ENCODE measurements around the gene TRIM25. TPM values are rescaled to one million over a fixed set of nuclear protein-coding genes. Genes with fewer than 3 reads are reported as not detected.

Gene TRIM25
- total and polyA plus RNA-seq, 12 donors = 12.6 to 82.4 (median 56.6) TPM

DNA sequence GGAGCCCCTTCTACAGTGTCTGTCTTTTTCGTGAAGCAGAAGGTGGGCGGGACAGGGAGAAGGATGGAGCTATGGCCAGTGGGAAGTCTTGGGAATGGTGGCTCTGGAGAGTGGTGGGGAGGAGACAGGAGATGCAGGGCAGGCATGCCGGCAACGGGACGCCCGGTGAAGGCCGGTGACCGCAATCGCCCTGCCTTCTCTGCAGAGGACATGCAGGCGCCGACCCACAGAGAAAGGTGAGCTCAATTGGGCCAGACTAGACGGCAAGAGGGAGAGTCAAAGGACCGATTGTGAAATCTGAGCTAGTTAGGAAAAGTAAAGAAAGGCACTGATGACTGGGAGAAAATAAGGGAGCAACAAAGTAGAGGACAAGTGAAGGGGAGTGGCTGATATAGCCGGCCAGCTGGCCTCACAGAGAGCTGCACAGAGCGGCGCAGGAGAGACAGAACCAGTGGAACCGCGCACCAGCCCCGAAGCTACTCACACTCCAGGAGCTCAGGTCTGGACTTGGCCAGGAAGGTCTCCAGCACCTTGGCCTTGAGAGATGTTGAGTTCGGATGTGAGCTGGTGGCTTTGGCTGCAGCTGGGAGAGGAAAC is 18.9 kb downstream of the TRIM25 start:
- no peaks in the 10 kb centered on the region for H3K27me3 ChIP-seq
- no peaks in the 10 kb centered on the region for H3K4me1 ChIP-seq (replicated peaks in 1 of 2)
- H3K36me3 ChIP-seq (replicated peaks in 1 of 2) = peaks cover 0 to 93% of the 10 kb centered on the region in 2 donors
- no peak overlapping the region for H3K27ac ChIP-seq
- no peak for DNase-seq
- TF ChIP-seq, protein P1, sequence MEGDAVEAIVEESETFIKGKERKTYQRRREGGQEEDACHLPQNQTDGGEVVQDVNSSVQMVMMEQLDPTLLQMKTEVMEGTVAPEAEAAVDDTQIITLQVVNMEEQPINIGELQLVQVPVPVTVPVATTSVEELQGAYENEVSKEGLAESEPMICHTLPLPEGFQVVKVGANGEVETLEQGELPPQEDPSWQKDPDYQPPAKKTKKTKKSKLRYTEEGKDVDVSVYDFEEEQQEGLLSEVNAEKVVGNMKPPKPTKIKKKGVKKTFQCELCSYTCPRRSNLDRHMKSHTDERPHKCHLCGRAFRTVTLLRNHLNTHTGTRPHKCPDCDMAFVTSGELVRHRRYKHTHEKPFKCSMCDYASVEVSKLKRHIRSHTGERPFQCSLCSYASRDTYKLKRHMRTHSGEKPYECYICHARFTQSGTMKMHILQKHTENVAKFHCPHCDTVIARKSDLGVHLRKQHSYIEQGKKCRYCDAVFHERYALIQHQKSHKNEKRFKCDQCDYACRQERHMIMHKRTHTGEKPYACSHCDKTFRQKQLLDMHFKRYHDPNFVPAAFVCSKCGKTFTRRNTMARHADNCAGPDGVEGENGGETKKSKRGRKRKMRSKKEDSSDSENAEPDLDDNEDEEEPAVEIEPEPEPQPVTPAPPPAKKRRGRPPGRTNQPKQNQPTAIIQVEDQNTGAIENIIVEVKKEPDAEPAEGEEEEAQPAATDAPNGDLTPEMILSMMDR (IDR thresholded peaks at IDR 0.05) = no peak
- TF ChIP-seq POLR2A (IDR thresholded peaks at IDR 0.05) = no peak
- no peak overlapping the region for H3K4me3 ChIP-seq
- 90 to 94% (median 91%) methylated on average over 20 of the region's 20 CpGs for WGBS, 4 donors
- no peaks in the 10 kb centered on the region for H3K9me3 ChIP-seq (replicated peaks in 1 of 3)
- intact Hi-C loops (cut with DNase I) = no loop called here

DNA sequence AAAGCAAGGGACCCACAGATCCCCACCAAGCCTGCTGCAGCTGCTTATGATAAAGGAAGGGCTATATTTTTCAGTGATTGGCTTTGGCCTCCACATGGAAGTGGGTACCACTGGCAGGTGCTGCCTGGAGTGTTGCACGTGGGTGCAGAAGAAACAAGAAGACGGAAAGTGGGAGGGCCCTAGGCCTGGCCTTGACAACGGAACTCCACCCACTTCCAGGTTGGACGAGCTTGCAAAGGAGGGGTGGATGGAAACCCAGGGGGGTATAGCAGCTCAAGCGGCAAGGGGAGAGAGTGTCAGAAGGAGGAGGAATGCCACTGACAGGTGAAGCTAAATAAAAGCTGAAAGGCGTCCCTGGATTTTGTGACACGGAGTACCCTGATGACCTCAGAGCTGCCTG is 20.3 kb downstream of the TRIM25 start:
- intact Hi-C loops (cut with DNase I) = no loop called here
- Histone ChIP-seq H3K36me3 (replicated peaks in 1 of 2) (peaks cover 0 to 78% of the 10 kb centered on the region in 2 donors), H3K9me3 (replicated peaks in 1 of 3) (no peaks in the 10 kb centered on the region), H3K4me1 (replicated peaks in 1 of 2) (no peaks in the 10 kb centered on the region), H3K4me3 (no peak overlapping the region), H3K27ac (no peak overlapping the region), H3K27me3 (no peaks in the 10 kb centered on the region)
- DNase-seq = no peak
- 74 to 78% (median 75%) methylated on average over 7 of the region's 7 CpGs for WGBS, 4 donors
- no peak for TF ChIP-seq POLR2A (IDR thresholded peaks at IDR 0.05)
- TF ChIP-seq, protein P1 (IDR thresholded peaks at IDR 0.05) = no peak

DNA sequence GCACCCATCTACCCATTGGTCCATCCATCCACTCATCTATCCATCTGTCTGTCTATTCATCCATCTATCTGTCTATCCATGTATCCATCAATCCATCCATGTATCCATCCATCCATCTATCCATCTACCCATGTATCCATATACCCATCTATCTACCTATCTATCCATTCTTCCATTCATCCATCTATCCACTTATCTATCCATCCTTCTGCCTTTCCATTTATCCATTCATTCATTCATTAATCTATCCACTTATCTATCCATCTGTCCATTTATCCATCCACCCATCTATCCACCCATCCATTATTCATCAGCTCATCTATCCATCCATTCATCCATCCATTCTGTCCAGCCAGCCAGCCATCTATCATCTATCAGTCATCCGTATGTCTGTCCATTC is 21.5 kb downstream of the TRIM25 start:
- Histone ChIP-seq H3K9me3 (replicated peaks in 1 of 3) (no peaks in the 10 kb centered on the region), H3K27me3 (no peaks in the 10 kb centered on the region), H3K4me1 (replicated peaks in 1 of 2) (no peaks in the 10 kb centered on the region), H3K27ac (no peak overlapping the region), H3K36me3 (replicated peaks in 1 of 2) (peaks cover 0 to 69% of the 10 kb centered on the region in 2 donors), H3K4me3 (no peak overlapping the region)
- 94 to 97% (median 96%) methylated on average over 1 of the region's 1 CpG for WGBS, 4 donors
- intact Hi-C loops (cut with DNase I) = no loop called here
- DNase-seq = no peak
- TF ChIP-seq POLR2A (IDR thresholded peaks at IDR 0.05) = no peak
- TF ChIP-seq, protein P1 (IDR thresholded peaks at IDR 0.05) = no peak

DNA sequence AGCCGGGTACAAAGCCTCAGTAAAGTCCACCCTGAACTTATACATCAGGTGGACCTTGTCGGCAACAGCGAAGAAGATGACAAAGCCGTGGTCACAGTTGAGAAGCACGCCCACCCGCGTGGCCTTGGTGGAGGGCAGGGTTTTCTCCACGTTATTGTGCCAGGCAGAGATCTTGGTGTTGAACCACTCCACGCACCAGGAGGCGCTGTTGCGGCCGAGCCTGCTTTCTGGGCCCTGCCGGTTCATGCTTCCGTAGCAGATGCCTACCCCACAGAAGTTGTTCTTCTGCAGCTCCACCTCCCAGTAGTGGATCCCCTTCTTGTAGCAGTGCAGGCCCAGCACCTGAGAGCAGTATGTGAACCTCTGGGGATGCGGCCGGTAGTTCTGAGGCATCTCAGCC is 22.1 kb downstream of the TRIM25 start:
- no peak overlapping the region for H3K4me3 ChIP-seq
- H3K9me3 ChIP-seq (replicated peaks in 1 of 3) = no peaks in the 10 kb centered on the region
- intact Hi-C loops (cut with DNase I) = no loop called here
- 88 to 96% (median 89%) methylated on average over 5 to 16 of the region's 16 CpGs for WGBS, 4 donors
- H3K4me1 ChIP-seq (replicated peaks in 1 of 2) = no peaks in the 10 kb centered on the region
- H3K36me3 ChIP-seq (replicated peaks in 1 of 2) = peaks cover 0 to 64% of the 10 kb centered on the region in 2 donors
- H3K27me3 ChIP-seq = no peaks in the 10 kb centered on the region
- no peak overlapping the region for H3K27ac ChIP-seq
- peak in 4 of 7 donors; percentile 22 to 56 (median 46) for DNase-seq
- no peak for TF ChIP-seq POLR2A (IDR thresholded peaks at IDR 0.05)
- TF ChIP-seq, protein P1 (IDR thresholded peaks at IDR 0.05) = peak in 4 of 6 experiments; percentile 32 to 54 (median 38)

Data from adrenal gland (tissue), 12 donors.